Measurements from ENCODE around the gene RNF31. TPM values are rescaled to one million over a fixed set of nuclear protein-coding genes. Genes with fewer than 3 reads are reported as not detected.

The RNF31 gene
- total and polyA plus RNA-seq, 2 of the 13 experiments (the other 11 are each of a cell fraction or from before 2014, with no cell fraction given), result 48.2 to 86.8 TPM

DNA sequence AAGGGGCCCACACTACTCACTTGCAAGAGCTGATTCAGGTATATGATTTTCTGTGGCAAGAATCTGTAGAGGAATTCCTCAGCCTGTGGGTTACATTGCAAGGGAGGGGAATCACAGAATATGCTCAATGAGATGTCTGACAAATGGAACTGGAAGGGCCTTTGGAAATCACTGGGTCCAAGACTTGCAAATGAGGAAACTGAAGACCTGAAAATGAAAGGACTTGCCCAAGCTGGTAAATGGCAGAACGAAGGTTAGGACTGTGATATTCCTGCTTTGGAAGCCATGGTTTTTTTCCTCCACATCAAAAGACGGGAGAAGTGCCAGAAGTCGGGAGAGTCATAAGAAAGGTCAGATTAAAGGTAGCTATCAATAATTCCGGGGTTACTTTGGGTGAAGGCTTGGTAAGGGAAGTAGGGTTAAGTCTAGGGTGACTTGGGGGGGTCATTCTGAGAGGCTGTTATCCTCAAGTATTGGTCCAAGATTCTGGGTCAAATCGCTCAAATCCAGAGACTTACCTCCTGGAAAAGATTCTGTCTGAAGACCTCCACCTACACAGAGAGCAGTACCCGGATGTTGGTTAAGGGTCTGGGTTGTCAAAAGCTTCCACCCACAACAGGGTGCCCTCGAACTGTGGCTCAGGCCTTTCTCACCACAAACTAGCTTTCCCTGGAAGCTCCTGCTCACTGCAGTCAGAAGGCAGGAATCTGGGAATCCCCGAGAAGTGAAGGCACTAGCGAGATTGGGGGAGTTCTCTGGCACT lies 1.4 kb upstream of the RNF31 start (continued):
- TF ChIP-seq ZNF780A (CRISPR knock-in tag; IDR thresholded peaks at IDR 0.05) (no peak), DPF2 (CRISPR knock-in tag; IDR thresholded peaks at IDR 0.05; ENCODE audit: borderline replicate concordance, low read depth) (no peak), ZNF839 (CRISPR knock-in tag; IDR thresholded peaks at IDR 0.05; ENCODE audit: borderline replicate concordance) (no peak)
- TF ChIP-seq, protein P1, sequence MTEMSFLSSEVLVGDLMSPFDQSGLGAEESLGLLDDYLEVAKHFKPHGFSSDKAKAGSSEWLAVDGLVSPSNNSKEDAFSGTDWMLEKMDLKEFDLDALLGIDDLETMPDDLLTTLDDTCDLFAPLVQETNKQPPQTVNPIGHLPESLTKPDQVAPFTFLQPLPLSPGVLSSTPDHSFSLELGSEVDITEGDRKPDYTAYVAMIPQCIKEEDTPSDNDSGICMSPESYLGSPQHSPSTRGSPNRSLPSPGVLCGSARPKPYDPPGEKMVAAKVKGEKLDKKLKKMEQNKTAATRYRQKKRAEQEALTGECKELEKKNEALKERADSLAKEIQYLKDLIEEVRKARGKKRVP (CRISPR knock-in tag; IDR thresholded peaks at IDR 0.05), result no peak

DNA sequence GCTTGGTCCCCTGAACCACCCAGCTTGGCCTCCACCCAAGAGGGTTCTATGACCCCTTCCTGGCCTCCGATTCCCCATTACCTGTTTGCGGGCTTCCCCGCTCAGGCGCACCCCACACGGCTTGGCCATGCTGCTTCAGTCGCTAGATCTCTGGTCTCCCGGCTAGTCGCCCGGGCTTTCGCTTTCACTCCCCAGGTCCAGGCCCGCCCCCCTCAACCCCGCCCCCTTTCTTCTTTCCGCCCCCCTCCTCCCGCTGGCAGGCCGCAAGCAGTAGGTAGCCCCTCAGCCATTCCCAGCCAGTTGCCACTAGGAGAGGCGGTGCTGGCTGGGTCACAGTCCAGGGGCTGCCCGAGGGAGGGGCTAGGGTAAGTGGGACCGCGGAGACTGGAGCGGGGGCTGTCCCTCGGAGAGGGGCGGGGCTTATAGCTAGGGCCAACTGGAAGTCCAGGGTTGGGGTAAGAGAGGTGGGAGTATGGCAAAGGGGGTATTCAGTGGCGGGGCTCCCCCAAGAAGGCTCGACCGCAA lies 783 bp upstream of the RNF31 start, which contains the start of gene PSME2:
Gene PSME2 (minus strand): TSS at position 158 of the 525 bp plus-strand sequence. CDS start 29 bp downstream, at position 129.
- Histone ChIP-seq H3K27me3 (ENCODE audit: control insufficient read depth in 1 of 2, insufficient read depth in 2 of 2, low read length in 2 of 2) (peaks cover 0 to 3% of the 10 kb centered on the region in 2 experiments; a peak in 1 of 5 replicates), H3K36me3 (replicated peaks in 1 of 2; ENCODE audit: control insufficient read depth in 1 of 2, insufficient read depth in 2 of 2, low read length in 2 of 2) (peaks cover 33 to 48% of the 10 kb centered on the region in 2 experiments), H3K9ac (ENCODE audit: insufficient read depth, low read depth, low read length) (peak within 1 kb of the TSS; percentile 95), H3K79me2 (ENCODE audit: insufficient read depth, low read length) (peaks cover 40% of the 10 kb centered on the region), H3K4me3 (replicated peaks in 1 of 3; ENCODE audit: insufficient read depth in 1 of 3, low read depth in 2 of 3, low read length in 3 of 3) (peak within 1 kb of the TSS; percentile 91 to 100 (median 96)), H2AFZ (ENCODE audit: low read length) (peak within 1 kb of the TSS; percentile 21), H3K4me2 (ENCODE audit: low read depth, low read length) (peak within 1 kb of the TSS; percentile 98), H3K9me3 (ENCODE audit: low read length) (no peaks in the 10 kb centered on the region), H3K4me1 (ENCODE audit: insufficient read depth, low read length) (peaks cover 63% of the 10 kb centered on the region), H4K20me1 (ENCODE audit: insufficient read depth, low read length) (peaks cover 7% of the 10 kb centered on the region; the same call in 1 of the 2 replicates), H3K27ac (ENCODE audit: extremely low read length, insufficient read depth, low read length) (peak within 1 kb of the TSS; percentile 76)
- in situ Hi-C loops (cut with HindIII; ENCODE audit: extremely low pct_ligation_motif_present, low pct_unique_long_range_greater_than_20kb) (loop anchor here (25.0 kb wide), 1 partner anchor 834 kb away; the partner anchor contains the start of genes BCL2L2, PABPN1 and PPP1R3E), intact Hi-C loops (cut with micrococcal nuclease; ENCODE audit: unreplicated experiment) (loop anchor here (1.0 kb wide), 3 partner anchors 15 to 42 kb away; partner anchors contain the start of genes DCAF11, IPO4, IRF9 and NRL)
- ATAC-seq (peak; percentile 82), DNase-seq (ENCODE audit: low spot score) (peak; percentile 100), FAIRE-seq (no peak)
- CTCF ChIA-PET (ENCODE audit: low intra/inter-chr PET ratio, low total read pairs), result no interaction called here
- BruUV-seq (replicated peaks), result no TSS peak
- WGBS (ENCODE audit: low lambda C conversion rate), result under 1% methylated on average over 25 of the region's 25 CpGs
- POLR2A ChIA-PET, result interaction anchor here (0.6 to 8.5 kb wide), 66 partner anchors 11 to 1557 kb away, joined by 3 to 279 read pairs (median 5); partner anchors contain the start of genes ACIN1, BCL2L2, C14orf119 and CARMIL3
- TF ChIP-seq, protein P2, sequence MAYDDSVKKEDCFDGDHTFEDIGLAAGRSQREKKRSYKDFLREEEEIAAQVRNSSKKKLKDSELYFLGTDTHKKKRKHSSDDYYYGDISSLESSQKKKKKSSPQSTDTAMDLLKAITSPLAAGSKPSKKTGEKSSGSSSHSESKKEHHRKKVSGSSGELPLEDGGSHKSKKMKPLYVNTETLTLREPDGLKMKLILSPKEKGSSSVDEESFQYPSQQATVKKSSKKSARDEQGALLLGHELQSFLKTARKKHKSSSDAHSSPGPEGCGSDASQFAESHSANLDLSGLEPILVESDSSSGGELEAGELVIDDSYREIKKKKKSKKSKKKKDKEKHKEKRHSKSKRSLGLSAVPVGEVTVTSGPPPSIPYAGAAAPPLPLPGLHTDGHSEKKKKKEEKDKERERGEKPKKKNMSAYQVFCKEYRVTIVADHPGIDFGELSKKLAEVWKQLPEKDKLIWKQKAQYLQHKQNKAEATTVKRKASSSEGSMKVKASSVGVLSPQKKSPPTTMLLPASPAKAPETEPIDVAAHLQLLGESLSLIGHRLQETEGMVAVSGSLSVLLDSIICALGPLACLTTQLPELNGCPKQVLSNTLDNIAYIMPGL (CRISPR knock-in tag; IDR thresholded peaks at IDR 0.05; ENCODE audit: borderline replicate concordance in 1 of 2, low read depth in 1 of 2), result peak in 1 of 2 experiments; percentile 79; a peak in 3 of 4 replicates
- peak; percentile 80; the same call in 1 of the 2 replicates for TF ChIP-seq HNRNPL (IDR thresholded peaks at IDR 0.05; ENCODE audit: low read depth, low read length)
- peak; percentile 58; the same call in 1 of the 2 replicates for TF ChIP-seq ZNF205 (CRISPR knock-in tag; IDR thresholded peaks at IDR 0.05)
- peak; percentile 61; the same call in 1 of the 2 replicates for TF ChIP-seq GATA4 (IDR thresholded peaks at IDR 0.05; ENCODE audit: borderline replicate concordance, low read depth)
- no peak for TF ChIP-seq NCOA1 (CRISPR knock-in tag; IDR thresholded peaks at IDR 0.05)
- TF ChIP-seq NFYC (CRISPR knock-in tag; IDR thresholded peaks at IDR 0.05), result peak; percentile 65
- no peak for TF ChIP-seq FOSL1 (CRISPR knock-in tag; IDR thresholded peaks at IDR 0.05; ENCODE audit: borderline replicate concordance)
- no peak for TF ChIP-seq ELF4 (CRISPR knock-in tag; IDR thresholded peaks at IDR 0.05; ENCODE audit: borderline replicate concordance)
- TF ChIP-seq TEAD2 (CRISPR knock-in tag; IDR thresholded peaks at IDR 0.05), result no peak
- TF ChIP-seq ZFP36L2 (CRISPR knock-in tag; IDR thresholded peaks at IDR 0.05), result peak; percentile 78; the same call in 1 of the 2 replicates
- peak; percentile 93 for TF ChIP-seq HOXA5 (CRISPR knock-in tag; IDR thresholded peaks at IDR 0.05)
- TF ChIP-seq, protein P3, sequence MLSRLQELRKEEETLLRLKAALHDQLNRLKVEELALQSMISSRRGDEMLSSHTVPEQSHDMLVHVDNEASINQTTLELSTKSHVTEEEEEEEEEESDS (CRISPR knock-in tag; IDR thresholded peaks at IDR 0.05; ENCODE audit: borderline replicate concordance), result peak; percentile 76; the same call in 1 of the 2 replicates
- TF ChIP-seq FOXA1 (IDR thresholded peaks at IDR 0.05), result no peak
- TF ChIP-seq FOXA1 (CRISPR knock-in tag; IDR thresholded peaks at IDR 0.05), result no peak
- TF ChIP-seq POLR2AphosphoS2 (IDR thresholded peaks at IDR 0.05; ENCODE audit: low read depth, low read length), result no peak
- peak; percentile 87 for TF ChIP-seq HNF4A (CRISPR knock-in tag; IDR thresholded peaks at IDR 0.05)

Measured in HepG2 (cell line).